ENCODE results near the gene PPFIA3. TPM values are rescaled to one million over a fixed set of nuclear protein-coding genes. Genes with fewer than 3 reads are reported as not detected.

The PPFIA3 gene
- total RNA-seq, 1 experiment from 2014 or later: 19.1 TPM

- H3K23ac ChIP-seq (ENCODE audit: insufficient read length, low read depth, low read length): no peak overlapping the region
- H3K4me1 ChIP-seq (ENCODE audit: insufficient read depth, low read length): no peaks in the 10 kb centered on the region
- H3T11ph ChIP-seq (ENCODE audit: low read length): no peak overlapping the region
- H2BK120ac ChIP-seq (ENCODE audit: low read depth, low read length, poor library complexity, severe bottlenecking): no peak overlapping the region
- H3K27me3 ChIP-seq (ENCODE audit: insufficient read depth, low read length): no peaks in the 10 kb centered on the region
- DNase-seq: no peak
- no peak overlapping the region for H2BK5ac ChIP-seq (ENCODE audit: insufficient read length, low read length)
- H4K20me1 ChIP-seq (ENCODE audit: control insufficient read depth, insufficient read depth, insufficient read length): no peaks in the 10 kb centered on the region
- H3K23me2 ChIP-seq (ENCODE audit: insufficient read length, low read depth, low read length, poor library complexity, severe bottlenecking): no peaks in the 10 kb centered on the region
- WGBS (ENCODE audit: extremely low coverage, insufficient read length, low lambda C conversion rate): no CpG with 5 or more reads among the region's 4 CpGs
- no peak overlapping the region for H2AFZ ChIP-seq (ENCODE audit: low read length)
- Mint-ChIP-seq H3K27ac (no peak overlapping the region), H3K36me3 (ENCODE audit: insufficient read depth in 1 of 3, low read depth in 3 of 3) (peaks cover 6 to 25% (median 6%) of the 10 kb centered on the region in 3 experiments), H3K9me3 (peaks cover 0 to 4% of the 10 kb centered on the region in 2 experiments; a peak in 3 of 5 replicates), H3K4me1 (peaks cover 0 to 2% of the 10 kb centered on the region in 2 experiments; a peak in 1 of 4 replicates), H3K27me3 (ENCODE audit: low read depth) (peaks cover 3% of the 10 kb centered on the region), H3K4me3 (no peak overlapping the region)
- no peak overlapping the region for H3K27ac ChIP-seq (ENCODE audit: insufficient read length, low read depth, low read length)
- H3K4me2 ChIP-seq (ENCODE audit: insufficient read depth, insufficient read length, low read length): no peak overlapping the region
- H3K9ac ChIP-seq (ENCODE audit: extremely low read depth, insufficient read length, low read length): no peak overlapping the region
- no peak overlapping the region for H2BK15ac ChIP-seq (ENCODE audit: low read depth, low read length)
- no peak overlapping the region for H3K18ac ChIP-seq (ENCODE audit: insufficient read length, low read depth, low read length)
- H4K5ac ChIP-seq (ENCODE audit: insufficient read length, low read depth, low read length): no peak overlapping the region
- no peak for TF ChIP-seq CTCF (conservative IDR thresholded peaks at IDR 0.05)
- no peaks in the 10 kb centered on the region for H3K9me3 ChIP-seq (ENCODE audit: control insufficient read depth, low read depth, low read length)
- H4K91ac ChIP-seq (ENCODE audit: insufficient read length, low read depth, low read length): no peak overlapping the region
- no peaks in the 10 kb centered on the region for H3K79me2 ChIP-seq (ENCODE audit: insufficient read depth, low read length)
- H3K14ac ChIP-seq (ENCODE audit: insufficient read depth, low read length): no peak overlapping the region
- no peak overlapping the region for H2BK20ac ChIP-seq (ENCODE audit: low read depth, low read length, poor library complexity, severe bottlenecking)
- no peak overlapping the region for H2BK12ac ChIP-seq (ENCODE audit: insufficient read length, low read depth, low read length)
- H3K56ac ChIP-seq (ENCODE audit: insufficient read length, low read depth, low read length): no peak overlapping the region
- no peak overlapping the region for H3K4ac ChIP-seq (ENCODE audit: low read depth, low read length)
- no peak overlapping the region for H4K8ac ChIP-seq (replicated peaks; ENCODE audit: insufficient read length, low read depth, low read length)
- no peaks in the 10 kb centered on the region for H3K79me1 ChIP-seq (ENCODE audit: insufficient read depth, low read depth, low read length, poor library complexity, severe bottlenecking)
- H2AK5ac ChIP-seq (ENCODE audit: insufficient read length, low read length): no peak overlapping the region
These were observed 75.1 kb downstream of the PPFIA3 start for GRCh38 chr19:49194408-49194807.
